Activated CD4-positive, alpha-beta T cell treated with anti-CD3 and anti-CD28 coated beads, Interleukin-2, amount 10 ng/mL, durations not matched to agents 7 days and 5 days (primary cell): ENCODE measurements around the gene AIFM3. TPM values are rescaled to one million over a fixed set of nuclear protein-coding genes. Genes with fewer than 3 reads are reported as not detected.

Source experiments
- CTCF ChIA-PET: fragments of 350-600 bp; sonication (Branson Sonifier 250); formaldehyde crosslinking; loops from one replicate; lab custom pipeline; 2021; ENCODE audit warnings: antibody characterized with exemption; lab: Charles Lee
- POLR2A ChIA-PET: fragments of 350-600 bp; sonication (Branson Sonifier 250); formaldehyde crosslinking; loops from one replicate; lab custom pipeline; 2021; ENCODE audit warnings: antibody characterized with exemption; lab: Charles Lee
- DNase-seq: peaks from one replicate; pipeline ENCODE4 v3.0.0-alpha.2; 2020
- H3K27ac Mint-ChIP-seq: one replicate; pipeline ENCODE4 v1.8.0; 2021; ENCODE audit warnings: mild to moderate bottlenecking, moderate library complexity, mixed read lengths
- H3K27me3 Mint-ChIP-seq: one replicate; pipeline ENCODE4 v1.8.0; 2021; ENCODE audit warnings: mixed read lengths
- H3K36me3 Mint-ChIP-seq: one replicate; pipeline ENCODE4 v1.8.0; 2021; ENCODE audit warnings: low read depth, mixed read lengths
- H3K4me1 Mint-ChIP-seq: one replicate; pipeline ENCODE4 v1.8.0; 2021; ENCODE audit warnings: mixed read lengths
- H3K4me3 Mint-ChIP-seq: one replicate; pipeline ENCODE4 v1.8.0; 2021; ENCODE audit warnings: mild to moderate bottlenecking, moderate library complexity, mixed read lengths
- H3K9me3 Mint-ChIP-seq: one replicate; pipeline ENCODE4 v1.8.0; 2021; ENCODE audit warnings: mixed read lengths
- total RNA-seq, 2 experiments: library from RNA; stranded (reverse); gene quantifications; one replicate each; pipeline ENCODE4 v1.2.3, GENCODE V29; 2021

The AIFM3 gene
- total RNA-seq, 2 experiments from 2014 or later = 0.25 TPM; not detected in 1

- CTCF ChIA-PET = no interaction called here
- Mint-ChIP-seq H3K9me3 (no peaks in the 10 kb centered on the region), H3K4me1 (peaks cover 46% of the 10 kb centered on the region), H3K27ac (no peak overlapping the region), H3K4me3 (no peak overlapping the region), H3K27me3 (no peaks in the 10 kb centered on the region), H3K36me3 (peaks cover 38% of the 10 kb centered on the region)
- no peak for DNase-seq
- POLR2A ChIA-PET = no interaction called here
Measured at GRCh38 chr22:20945578-20945934, 21.5 kb upstream of the AIFM3 start.

DNA sequence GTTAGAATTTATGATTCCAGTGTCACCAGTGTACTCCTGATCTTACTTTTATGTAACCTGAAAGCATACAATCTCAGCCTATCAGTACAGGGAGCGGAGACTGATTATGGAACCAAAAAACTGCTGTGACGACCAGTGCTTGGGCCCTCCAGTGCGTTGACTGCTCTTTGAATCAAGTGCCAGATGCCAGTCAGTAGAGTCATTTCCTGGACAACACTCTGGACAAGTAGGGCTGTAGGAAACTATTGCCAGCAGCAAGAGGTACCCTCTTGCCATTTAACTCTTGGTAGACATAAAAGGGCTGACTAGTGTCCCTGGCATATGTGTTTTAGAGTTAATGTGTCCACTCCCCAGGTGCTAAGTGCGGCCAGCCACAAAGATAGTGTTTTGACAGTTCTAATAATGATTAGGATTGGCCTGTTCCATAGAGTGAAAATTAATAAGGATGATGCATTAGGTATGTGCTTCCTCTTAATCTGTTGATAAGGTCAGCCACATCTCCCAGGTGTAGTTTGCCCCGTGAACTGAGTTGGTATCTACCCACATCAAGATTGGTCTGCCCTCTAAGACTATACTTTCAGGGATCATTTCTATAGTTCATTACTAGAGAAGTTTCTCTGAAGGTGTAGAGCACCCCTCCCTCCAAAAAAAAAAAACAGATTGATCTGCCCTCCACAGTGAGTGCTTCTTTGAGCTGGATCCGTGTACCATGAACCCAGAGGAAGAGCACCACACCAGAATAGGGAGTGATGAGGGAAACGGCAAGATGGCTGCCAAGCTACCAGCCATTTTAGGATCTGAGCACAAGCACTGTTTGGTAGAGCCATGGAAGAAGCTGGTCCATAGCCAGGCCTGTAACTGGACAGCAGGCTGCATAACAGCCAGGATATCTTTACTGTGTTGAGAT, 20.7 kb upstream of the AIFM3 start:
- no peak for DNase-seq
- H3K4me1 Mint-ChIP-seq = peaks cover 41% of the 10 kb centered on the region
- ChIA-PET POLR2A (no interaction called here), CTCF (interaction anchor here (0.8 to 1.0 kb wide), 2 partner anchors 10 kb away, joined by 3 to 4 read pairs; no protein-coding TSS in a partner anchor)
- H3K27ac Mint-ChIP-seq = peak overlapping the region; percentile 77
- H3K27me3 Mint-ChIP-seq = no peaks in the 10 kb centered on the region
- H3K4me3 Mint-ChIP-seq = no peak overlapping the region
- no peaks in the 10 kb centered on the region for H3K9me3 Mint-ChIP-seq
- peaks cover 35% of the 10 kb centered on the region for H3K36me3 Mint-ChIP-seq

- Mint-ChIP-seq H3K4me3 (no peak overlapping the region), H3K4me1 (peaks cover 41% of the 10 kb centered on the region), H3K9me3 (no peaks in the 10 kb centered on the region), H3K27ac (no peak overlapping the region), H3K27me3 (no peaks in the 10 kb centered on the region), H3K36me3 (peaks cover 38% of the 10 kb centered on the region)
- CTCF ChIA-PET = interaction anchor here (0.8 to 1.0 kb wide), 2 partner anchors 9 to 10 kb away, joined by 3 to 4 read pairs; no protein-coding TSS in a partner anchor
- POLR2A ChIA-PET = no interaction called here
- DNase-seq = no peak
Measured at GRCh38 chr22:20946991-20947390, 20.1 kb upstream of the AIFM3 start.

GRCh38 chr22:20948450-20948849, 18.6 kb upstream of the AIFM3 start:
- no peak for DNase-seq
- no peaks in the 10 kb centered on the region for H3K9me3 Mint-ChIP-seq
- POLR2A ChIA-PET = no interaction called here
- no peak overlapping the region for H3K4me3 Mint-ChIP-seq
- no peak overlapping the region for H3K27ac Mint-ChIP-seq
- peaks cover 38% of the 10 kb centered on the region for H3K4me1 Mint-ChIP-seq
- H3K36me3 Mint-ChIP-seq = peaks cover 40% of the 10 kb centered on the region
- CTCF ChIA-PET = interaction anchor here (0.5 to 1.0 kb wide), 4 partner anchors 9 to 133 kb away, joined by 3 to 5 read pairs (median 3); no protein-coding TSS in a partner anchor
- H3K27me3 Mint-ChIP-seq = no peaks in the 10 kb centered on the region

- Mint-ChIP-seq H3K9me3 (no peaks in the 10 kb centered on the region), H3K36me3 (peaks cover 43% of the 10 kb centered on the region), H3K4me3 (no peak overlapping the region), H3K27ac (no peak overlapping the region), H3K4me1 (peaks cover 33% of the 10 kb centered on the region), H3K27me3 (no peaks in the 10 kb centered on the region)
- POLR2A ChIA-PET = no interaction called here
- no peak for DNase-seq
- CTCF ChIA-PET = interaction anchor here (0.6 to 1.0 kb wide), 3 partner anchors 11 to 36 kb away, joined by 3 to 6 read pairs (median 3); no protein-coding TSS in a partner anchor
Measured at GRCh38 chr22:20948989-20949388, 18.1 kb upstream of the AIFM3 start.

GRCh38 chr22:20949698-20950183, 17.3 kb upstream of the AIFM3 start:
- ChIA-PET CTCF (interaction anchor here (0.9 kb wide), 1 partner anchor 12 kb away, joined by 3 read pairs; no protein-coding TSS in a partner anchor), POLR2A (no interaction called here)
- H3K36me3 Mint-ChIP-seq = peaks cover 45% of the 10 kb centered on the region
- peak overlapping the region; percentile 37 for H3K27ac Mint-ChIP-seq
- H3K27me3 Mint-ChIP-seq = no peaks in the 10 kb centered on the region
- no peaks in the 10 kb centered on the region for H3K9me3 Mint-ChIP-seq
- H3K4me3 Mint-ChIP-seq = no peak overlapping the region
- peaks cover 33% of the 10 kb centered on the region for H3K4me1 Mint-ChIP-seq
- DNase-seq = no peak

DNA sequence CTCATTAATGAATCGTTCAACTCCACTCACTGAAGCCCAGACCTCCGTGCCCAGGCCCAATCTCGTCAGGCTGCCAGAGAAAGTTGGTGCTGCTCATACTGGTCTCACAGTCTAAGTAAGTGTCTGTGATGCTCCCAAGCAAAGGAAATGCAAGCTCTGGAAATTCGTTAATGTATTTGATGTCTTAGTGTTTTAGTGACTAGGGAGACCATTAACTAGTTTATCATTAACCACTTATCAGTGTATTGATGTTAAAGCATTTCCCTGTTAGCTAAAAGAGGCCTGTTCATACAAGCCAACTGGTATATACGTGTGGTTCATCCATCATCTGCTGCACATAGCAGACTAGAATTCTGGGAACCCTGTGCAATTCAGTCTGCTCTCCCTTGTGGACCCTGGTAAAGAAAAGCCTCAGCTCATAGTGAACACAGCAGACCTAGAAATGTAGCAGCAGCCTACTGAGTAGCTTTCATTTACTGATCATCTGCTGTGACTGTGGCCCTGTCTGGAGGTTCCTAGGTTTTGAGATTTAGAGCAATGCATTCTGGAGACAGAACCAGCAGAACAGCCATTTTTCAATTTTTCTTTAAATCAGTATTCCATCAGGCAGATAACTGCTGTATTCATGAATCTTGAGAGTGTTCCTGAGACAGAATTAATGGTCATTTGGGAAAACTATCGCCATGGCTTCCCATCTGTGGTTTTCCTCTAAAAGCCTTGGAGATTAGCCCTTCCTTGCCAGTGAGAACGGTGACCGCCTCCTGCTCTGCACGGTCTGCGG, 15.7 kb upstream of the AIFM3 start:
- Mint-ChIP-seq H3K4me1 (peaks cover 30% of the 10 kb centered on the region), H3K4me3 (no peak overlapping the region), H3K9me3 (no peaks in the 10 kb centered on the region), H3K36me3 (peaks cover 42% of the 10 kb centered on the region), H3K27ac (no peak overlapping the region), H3K27me3 (peaks cover 3% of the 10 kb centered on the region)
- CTCF ChIA-PET = interaction anchor here (1.2 kb wide), 1 partner anchor 32 kb away, joined by 3 read pairs; no protein-coding TSS in a partner anchor
- no peak for DNase-seq
- POLR2A ChIA-PET = no interaction called here

DNA sequence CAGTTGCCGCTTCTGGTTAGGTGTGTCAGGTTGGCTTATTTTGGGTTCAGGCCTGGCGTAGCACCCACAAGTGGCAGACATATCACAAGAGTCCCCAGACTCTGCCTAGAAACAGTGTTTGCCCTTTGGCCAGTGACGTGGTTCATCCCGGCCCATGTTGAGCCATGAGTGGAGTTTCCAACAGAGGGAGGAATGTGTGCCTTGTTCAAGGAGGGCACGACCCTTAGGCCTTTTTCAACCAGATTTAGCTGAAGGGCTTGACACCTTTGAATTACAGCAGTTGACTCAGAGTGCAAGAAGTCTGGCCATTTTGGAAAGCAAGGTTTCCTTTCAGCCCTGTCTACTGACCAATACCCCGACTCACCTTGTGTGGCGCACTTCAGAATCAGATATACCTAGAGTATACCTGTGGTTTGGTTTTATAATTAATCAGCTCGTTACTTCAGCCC, 15.1 kb upstream of the AIFM3 start:
- H3K4me3 Mint-ChIP-seq = no peak overlapping the region
- CTCF ChIA-PET = interaction anchor here (1.0 kb wide), 1 partner anchor 18 kb away, joined by 3 read pairs; no protein-coding TSS in a partner anchor

GRCh38 chr22:20952544-20953341, 14.3 kb upstream of the AIFM3 start:
- Mint-ChIP-seq H3K27ac (peak overlapping the region; percentile 0), H3K9me3 (no peaks in the 10 kb centered on the region), H3K36me3 (peaks cover 39% of the 10 kb centered on the region), H3K4me1 (peaks cover 30% of the 10 kb centered on the region), H3K27me3 (peaks cover 13% of the 10 kb centered on the region), H3K4me3 (no peak overlapping the region)
- no peak for DNase-seq
- ChIA-PET CTCF (interaction anchor here (1.0 to 1.4 kb wide), 2 partner anchors 19 to 50 kb away, joined by 3 read pairs; partner anchors contain the start of gene THAP7), POLR2A (no interaction called here)

More for the DNA sequence above, 15.1 kb upstream of the AIFM3 start:
- no peak for DNase-seq
- POLR2A ChIA-PET = no interaction called here
- Mint-ChIP-seq H3K4me1 (peaks cover 26% of the 10 kb centered on the region), H3K9me3 (no peaks in the 10 kb centered on the region), H3K27ac (no peak overlapping the region), H3K27me3 (peaks cover 9% of the 10 kb centered on the region), H3K36me3 (peaks cover 39% of the 10 kb centered on the region)

GRCh38 chr22:20953342-20953608, 13.8 kb upstream of the AIFM3 start:
- Mint-ChIP-seq H3K4me3 (no peak overlapping the region), H3K9me3 (no peaks in the 10 kb centered on the region), H3K4me1 (peaks cover 25% of the 10 kb centered on the region), H3K27ac (no peak overlapping the region), H3K36me3 (peaks cover 39% of the 10 kb centered on the region), H3K27me3 (peaks cover 19% of the 10 kb centered on the region)
- DNase-seq = no peak
- ChIA-PET CTCF (interaction anchor here (1.4 kb wide), 1 partner anchor 49 kb away, joined by 3 read pairs; the partner anchor contains the start of gene THAP7), POLR2A (no interaction called here)

DNA sequence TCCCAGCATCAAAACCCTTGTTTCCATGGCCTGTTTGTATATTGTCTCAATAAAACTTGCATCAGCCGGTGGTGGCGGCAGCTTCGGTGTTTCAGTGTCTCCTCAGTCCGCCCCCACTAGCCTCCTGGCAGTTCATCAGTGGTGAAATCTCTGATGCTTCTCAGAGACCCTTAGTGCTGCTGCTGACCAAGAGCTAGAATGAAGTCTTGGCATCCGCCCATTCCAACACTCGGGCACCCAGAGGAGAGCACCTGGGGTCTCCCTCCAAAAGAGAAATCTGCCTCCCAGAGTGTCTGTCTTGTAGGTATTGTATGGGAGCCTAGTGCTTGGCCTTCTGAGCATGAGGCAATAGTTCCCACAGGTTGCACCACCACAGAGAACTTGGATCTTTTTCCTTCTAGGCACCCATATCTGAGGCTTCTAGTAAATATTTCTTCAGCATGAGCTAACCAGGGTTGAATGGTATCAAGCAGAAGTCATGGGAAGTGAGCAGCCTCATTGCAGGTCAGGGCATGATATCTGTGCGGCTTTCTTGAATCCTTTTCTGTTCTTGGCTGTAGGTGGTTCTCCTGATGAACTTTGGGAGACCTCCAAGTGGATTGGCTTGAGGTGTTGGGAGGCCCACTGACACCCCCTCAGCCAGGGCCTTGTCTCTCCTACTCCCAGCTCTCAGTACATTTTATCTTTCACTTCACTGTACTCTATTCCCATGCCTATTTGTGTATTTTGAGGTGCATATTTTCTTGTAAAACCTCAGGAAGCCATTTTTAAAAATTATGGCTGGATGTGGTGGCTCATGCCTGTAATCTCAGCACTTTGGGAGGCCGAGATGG, 13.2 kb upstream of the AIFM3 start:
- no peak for DNase-seq
- Mint-ChIP-seq H3K27ac (peak overlapping the region; percentile 57), H3K9me3 (no peaks in the 10 kb centered on the region), H3K27me3 (peaks cover 20% of the 10 kb centered on the region), H3K4me1 (peaks cover 19% of the 10 kb centered on the region), H3K4me3 (no peak overlapping the region), H3K36me3 (peaks cover 37% of the 10 kb centered on the region)
- POLR2A ChIA-PET = no interaction called here
- CTCF ChIA-PET = interaction anchor here (1.2 to 1.4 kb wide), 2 partner anchors 22 to 48 kb away, joined by 3 to 4 read pairs; partner anchors contain the start of gene THAP7
